Nephron progenitor cell (in vitro differentiated cells): ENCODE data around the gene CYP1A2.

Source experiments
- DNase-seq: peaks from one replicate; pipeline ENCODE4 v3.0.0; 2021
- H3K27ac Mint-ChIP-seq: 2 replicates; pipeline ENCODE4 v1.8.0; 2021; ENCODE audit warnings: mild to moderate bottlenecking, moderate library complexity, mixed read lengths
- H3K27me3 Mint-ChIP-seq: 2 replicates; pipeline ENCODE4 v1.8.0; 2021; ENCODE audit warnings: mild to moderate bottlenecking, low read depth, mixed read lengths; ENCODE audit not compliant: poor library complexity
- H3K36me3 Mint-ChIP-seq: 2 replicates; pipeline ENCODE4 v1.8.0; 2021; ENCODE audit warnings: low read depth, mixed read lengths
- H3K4me1 Mint-ChIP-seq: 2 replicates; pipeline ENCODE4 v1.8.0; 2021; ENCODE audit warnings: mixed read lengths
- H3K4me3 Mint-ChIP-seq: 2 replicates; pipeline ENCODE4 v1.8.0; 2021; ENCODE audit warnings: mild to moderate bottlenecking, moderate library complexity, mixed read lengths
- H3K9me3 Mint-ChIP-seq: 2 replicates; pipeline ENCODE4 v1.8.0; 2021; ENCODE audit warnings: mild to moderate bottlenecking, moderate library complexity, mixed read lengths
- CTCF ChIP-seq: fragments of 200-600 bp; sonication (generic); IDR thresholded peaks from 2 replicates; pipeline ENCODE4 v1.5.0; 2021; ENCODE audit warnings: antibody characterized with exemption

The CYP1A2 gene

GRCh38 chr15:74792227-74793016 lies 43.8 kb downstream of the CYP1A2 start:
- peaks cover 9% of the 10 kb centered on the region for H3K27me3 Mint-ChIP-seq
- H3K36me3 Mint-ChIP-seq: no peaks in the 10 kb centered on the region
- no peak overlapping the region for H3K4me3 Mint-ChIP-seq
- H3K4me1 Mint-ChIP-seq: peaks cover 55% of the 10 kb centered on the region
- peak overlapping the region; percentile 69 for H3K27ac Mint-ChIP-seq
- TF ChIP-seq CTCF: no peak
- DNase-seq: no peak
- no peaks in the 10 kb centered on the region for H3K9me3 Mint-ChIP-seq

GRCh38 chr15:74793135-74794028 lies 44.7 kb downstream of the CYP1A2 start:
- Mint-ChIP-seq H3K9me3 (no peaks in the 10 kb centered on the region), H3K4me3 (no peak overlapping the region), H3K36me3 (no peaks in the 10 kb centered on the region), H3K27me3 (peaks cover 8% of the 10 kb centered on the region), H3K27ac (peak overlapping the region; percentile 69), H3K4me1 (peaks cover 45% of the 10 kb centered on the region)
- DNase-seq: no peak
- TF ChIP-seq CTCF: no peak

GRCh38 chr15:74794248-74794969 lies 45.8 kb downstream of the CYP1A2 start:
- H3K4me3 Mint-ChIP-seq: no peak overlapping the region
- no peaks in the 10 kb centered on the region for H3K36me3 Mint-ChIP-seq
- H3K4me1 Mint-ChIP-seq: peaks cover 35% of the 10 kb centered on the region
- no peaks in the 10 kb centered on the region for H3K9me3 Mint-ChIP-seq
- peaks cover 3% of the 10 kb centered on the region for H3K27me3 Mint-ChIP-seq
- no peak for DNase-seq
- TF ChIP-seq CTCF: no peak
- H3K27ac Mint-ChIP-seq: peak overlapping the region; percentile 54

GRCh38 chr15:74794970-74795349 lies 46.3 kb downstream of the CYP1A2 start:
- DNase-seq: no peak
- Mint-ChIP-seq H3K27me3 (no peaks in the 10 kb centered on the region), H3K36me3 (no peaks in the 10 kb centered on the region), H3K9me3 (no peaks in the 10 kb centered on the region), H3K4me1 (peaks cover 30% of the 10 kb centered on the region), H3K27ac (peak overlapping the region; percentile 54), H3K4me3 (no peak overlapping the region)
- TF ChIP-seq CTCF: no peak

GRCh38 chr15:74795966-74796625 lies 47.5 kb downstream of the CYP1A2 start:
- Mint-ChIP-seq H3K27ac (no peak overlapping the region), H3K9me3 (no peaks in the 10 kb centered on the region), H3K27me3 (no peaks in the 10 kb centered on the region), H3K36me3 (no peaks in the 10 kb centered on the region), H3K4me1 (peaks cover 23% of the 10 kb centered on the region), H3K4me3 (no peak overlapping the region)
- DNase-seq: no peak
- TF ChIP-seq CTCF: no peak
